HEK293 (cell line): ENCODE measurements around the gene ARL15.

ENCODE experiments used
- CTCF ChIA-PET: fragments of 350-600 bp; formaldehyde crosslinking; extraction: SDS; loops from one replicate; lab custom pipeline; 2021; ENCODE audit warnings: antibody characterized with exemption; lab: Yijun Ruan, JAX
- POLR2A ChIA-PET: fragments of 300-600 bp; formaldehyde crosslinking; extraction: SDS; loops from one replicate; lab custom pipeline; 2020; ENCODE audit warnings: antibody characterized with exemption, inconsistent platforms; lab: Yijun Ruan, JAX
- H3K27ac ChIP-seq: fragments of 200-500 bp; sonication (Bioruptor generic); 2 replicates; pipeline ENCODE4 v1.5.1; 2014; ENCODE audit warnings: low read depth, low read length, control low read depth, inconsistent platforms; ENCODE audit errors: extremely low read depth
- H3K36me3 ChIP-seq, 2 experiments: fragments of 200-500 bp in 1 of 2; sonication (Bioruptor generic) in 1 of 2; 1 replicate in 1 of 2; 2 replicates in 1 of 2; pipeline ENCODE4 v1.5.1; 2014 to 2017; ENCODE audit warnings: inconsistent platforms in 2 of 2, low read length in 2 of 2; ENCODE audit not compliant: control insufficient read depth in 2 of 2, insufficient read depth in 1 of 2
- H3K4me1 ChIP-seq: fragments of 200-500 bp; sonication (Bioruptor generic); 2 replicates; pipeline ENCODE4 v1.5.1; 2014; ENCODE audit warnings: mild to moderate bottlenecking, low read length, inconsistent platforms; ENCODE audit not compliant: control insufficient read depth, insufficient read depth
- H3K4me3 ChIP-seq: 2 replicates; pipeline ENCODE4 v1.5.1; 2011; ENCODE audit warnings: low read depth, mild to moderate bottlenecking, control low read depth, low read length, moderate library complexity
- H3K9me3 ChIP-seq: fragments of 200-500 bp; sonication (Bioruptor generic); 2 replicates; pipeline ENCODE4 v1.5.1; 2014; ENCODE audit warnings: low read depth, low read length, inconsistent platforms; ENCODE audit not compliant: control insufficient read depth, insufficient read depth
- GLIS1 ChIP-seq: fragments of 450-650 bp; formaldehyde crosslinking; IDR thresholded peaks from 2 replicates; pipeline ENCODE4 v1.5.1; 2016; ENCODE audit warnings: missing biosample characterization, missing genetic modification characterization
- HOXC10 ChIP-seq: sonication (generic); formaldehyde crosslinking; IDR thresholded peaks from 2 replicates; pipeline ENCODE4 v1.8.1; 2023; ENCODE audit warnings: mild to moderate bottlenecking, missing genetic modification reagents
- SALL2 ChIP-seq: fragments of 450-650 bp; formaldehyde crosslinking; IDR thresholded peaks from 2 replicates; pipeline ENCODE4 v1.5.0; 2017; ENCODE audit warnings: missing biosample characterization, mild to moderate bottlenecking, missing genetic modification characterization, borderline replicate concordance
- TRIM28 ChIP-seq: IDR thresholded peaks from 2 replicates; pipeline ENCODE4 v1.6.1; 2011; ENCODE audit warnings: low read length, control low read depth, borderline replicate concordance
- ZBTB1 ChIP-seq: fragments of 450-650 bp; formaldehyde crosslinking; IDR thresholded peaks from 2 replicates; pipeline ENCODE4 v1.5.1; 2016; ENCODE audit warnings: missing biosample characterization, missing genetic modification characterization
- ZBTB20 ChIP-seq: fragments of 450-650 bp; formaldehyde crosslinking; IDR thresholded peaks from 2 replicates; pipeline ENCODE4 v1.5.1; 2016; ENCODE audit warnings: missing biosample characterization, missing genetic modification characterization
- ZIC2 ChIP-seq: fragments of 450-650 bp; formaldehyde crosslinking; IDR thresholded peaks from 2 replicates; pipeline ENCODE4 v1.5.1; 2016; ENCODE audit warnings: missing biosample characterization, missing genetic modification characterization
- ZNF10 ChIP-seq: fragments of 450-650 bp; formaldehyde crosslinking; IDR thresholded peaks from 2 replicates; pipeline ENCODE4 v1.5.1; 2017; ENCODE audit warnings: missing biosample characterization, missing genetic modification characterization
- ZNF114 ChIP-seq: fragments of 450-650 bp; formaldehyde crosslinking; IDR thresholded peaks from 2 replicates; pipeline ENCODE4 v1.5.0; 2017; ENCODE audit warnings: missing biosample characterization, missing genetic modification characterization
- ZNF121 ChIP-seq: fragments of 450-650 bp; formaldehyde crosslinking; IDR thresholded peaks from 2 replicates; pipeline ENCODE4 v1.5.1; 2016; ENCODE audit warnings: missing biosample characterization, missing genetic modification characterization
- ZNF138 ChIP-seq: fragments of 450-650 bp; formaldehyde crosslinking; IDR thresholded peaks from 2 replicates; pipeline ENCODE4 v1.5.1; 2016; ENCODE audit warnings: missing biosample characterization, missing genetic modification characterization, borderline replicate concordance
- ZNF24 ChIP-seq: fragments of 450-650 bp; formaldehyde crosslinking; IDR thresholded peaks from 2 replicates; pipeline ENCODE4 v1.5.1; 2016; ENCODE audit warnings: missing biosample characterization, missing genetic modification characterization
- ZNF335 ChIP-seq: fragments of 450-650 bp; formaldehyde crosslinking; conservative IDR thresholded peaks from 2 replicates; pipeline ENCODE4 v1.5.1; 2016; ENCODE audit warnings: missing biosample characterization, missing genetic modification characterization
- ZNF341 ChIP-seq: fragments of 450-650 bp; formaldehyde crosslinking; IDR thresholded peaks from 2 replicates; pipeline ENCODE4; 2016; ENCODE audit warnings: low read depth, missing biosample characterization, missing genetic modification characterization
- ZNF394 ChIP-seq: fragments of 450-650 bp; formaldehyde crosslinking; IDR thresholded peaks from 2 replicates; pipeline ENCODE4 v1.5.1; 2016; ENCODE audit warnings: missing biosample characterization, missing genetic modification characterization, mild to moderate bottlenecking, moderate library complexity, borderline replicate concordance
- ZNF571 ChIP-seq: fragments of 450-650 bp; formaldehyde crosslinking; IDR thresholded peaks from 2 replicates; pipeline ENCODE4 v1.5.0; 2017; ENCODE audit warnings: missing biosample characterization, missing genetic modification characterization
- ZNF626 ChIP-seq: fragments of 450-650 bp; sonication (Bioruptor Pico); formaldehyde crosslinking; IDR thresholded peaks from 2 replicates; pipeline ENCODE4 v1.5.1; 2018; ENCODE audit warnings: missing biosample characterization, missing genetic modification characterization, inconsistent platforms
- ZNF747 ChIP-seq: fragments of 450-650 bp; formaldehyde crosslinking; IDR thresholded peaks from 2 replicates; pipeline ENCODE4 v1.5.1; 2016; ENCODE audit warnings: missing biosample characterization, missing genetic modification characterization
- ZNF76 ChIP-seq: fragments of 450-650 bp; formaldehyde crosslinking; IDR thresholded peaks from 2 replicates; pipeline ENCODE4; 2016; ENCODE audit warnings: low read depth, missing biosample characterization, missing genetic modification characterization, borderline replicate concordance
- TF ChIP-seq, protein P1 (sequence below): fragments of 450-650 bp; formaldehyde crosslinking; IDR thresholded peaks from 2 replicates; pipeline ENCODE4 v1.5.1; 2016; ENCODE audit warnings: missing biosample characterization, missing genetic modification characterization
- TF ChIP-seq, protein P2 (sequence below): fragments of 450-650 bp; formaldehyde crosslinking; IDR thresholded peaks from 2 replicates; pipeline ENCODE4 v1.5.1; 2016; ENCODE audit warnings: missing biosample characterization, missing genetic modification characterization
- TF ChIP-seq, protein P3 (sequence below): fragments of 450-650 bp; formaldehyde crosslinking; IDR thresholded peaks from 2 replicates; pipeline ENCODE4 v1.5.1; 2016; ENCODE audit warnings: missing biosample characterization, missing genetic modification characterization
- TF ChIP-seq, protein P4 (sequence below): fragments of 450-650 bp; formaldehyde crosslinking; IDR thresholded peaks from 2 replicates; pipeline ENCODE4 v1.5.1; 2016; ENCODE audit warnings: missing biosample characterization, missing genetic modification characterization
- TF ChIP-seq, protein P5 (sequence below): fragments of 450-650 bp; formaldehyde crosslinking; optimal IDR thresholded peaks from 2 replicates; pipeline ENCODE3; 2016; ENCODE audit warnings: missing biosample characterization, mild to moderate bottlenecking, missing genetic modification characterization

ARL15 gene

DNA sequence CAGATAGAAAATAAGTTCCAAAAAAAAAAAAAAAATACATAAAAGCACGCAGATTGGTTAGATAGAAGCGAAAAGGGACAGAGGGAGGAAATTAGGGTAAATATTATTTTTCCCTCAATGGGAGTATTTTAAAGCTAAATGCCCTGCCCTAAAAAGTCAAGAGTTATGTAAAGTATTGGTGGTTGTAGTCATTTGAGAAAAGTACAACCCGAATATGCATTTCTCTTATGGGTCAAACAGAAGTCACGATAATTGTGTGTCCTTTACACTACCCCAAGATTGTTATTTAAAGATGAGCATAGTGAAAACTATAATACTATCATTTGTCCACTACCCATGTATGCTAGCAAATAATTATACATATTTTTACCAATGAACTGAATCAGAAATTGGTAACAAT, 381.2 kb downstream of the ARL15 start:
- TF ChIP-seq ZNF747 (tag by site-specific recombination), result no peak
- TF ChIP-seq, protein P1, sequence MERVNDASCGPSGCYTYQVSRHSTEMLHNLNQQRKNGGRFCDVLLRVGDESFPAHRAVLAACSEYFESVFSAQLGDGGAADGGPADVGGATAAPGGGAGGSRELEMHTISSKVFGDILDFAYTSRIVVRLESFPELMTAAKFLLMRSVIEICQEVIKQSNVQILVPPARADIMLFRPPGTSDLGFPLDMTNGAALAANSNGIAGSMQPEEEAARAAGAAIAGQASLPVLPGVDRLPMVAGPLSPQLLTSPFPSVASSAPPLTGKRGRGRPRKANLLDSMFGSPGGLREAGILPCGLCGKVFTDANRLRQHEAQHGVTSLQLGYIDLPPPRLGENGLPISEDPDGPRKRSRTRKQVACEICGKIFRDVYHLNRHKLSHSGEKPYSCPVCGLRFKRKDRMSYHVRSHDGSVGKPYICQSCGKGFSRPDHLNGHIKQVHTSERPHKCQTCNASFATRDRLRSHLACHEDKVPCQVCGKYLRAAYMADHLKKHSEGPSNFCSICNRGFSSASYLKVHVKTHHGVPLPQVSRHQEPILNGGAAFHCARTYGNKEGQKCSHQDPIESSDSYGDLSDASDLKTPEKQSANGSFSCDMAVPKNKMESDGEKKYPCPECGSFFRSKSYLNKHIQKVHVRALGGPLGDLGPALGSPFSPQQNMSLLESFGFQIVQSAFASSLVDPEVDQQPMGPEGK, result no peak
- TF ChIP-seq ZNF335, result 0 out of 2 replicates have a peak, but pooled peaks have one; percentile 9
- no peak for TF ChIP-seq ZNF626 (tag by site-specific recombination)
- TF ChIP-seq ZNF121 (tag by site-specific recombination), result no peak
- TF ChIP-seq ZNF138 (tag by site-specific recombination), result no peak
- TF ChIP-seq HOXC10 (CRISPR knock-in tag), result no peak
- no peak for TF ChIP-seq SALL2 (tag by site-specific recombination)
- TF ChIP-seq, all 188 proteins: peak for 1
- Histone ChIP-seq H3K4me1 (peaks cover 5% of the 10 kb centered on the region; the same call in 1 of the 2 replicates), H3K27ac (no peak overlapping the region), H3K4me3 (no peak overlapping the region), H3K36me3 (no peaks in the 10 kb centered on the region), H3K9me3 (no peaks in the 10 kb centered on the region)
- ChIA-PET POLR2A (no interaction called here), CTCF (no interaction called here)

DNA sequence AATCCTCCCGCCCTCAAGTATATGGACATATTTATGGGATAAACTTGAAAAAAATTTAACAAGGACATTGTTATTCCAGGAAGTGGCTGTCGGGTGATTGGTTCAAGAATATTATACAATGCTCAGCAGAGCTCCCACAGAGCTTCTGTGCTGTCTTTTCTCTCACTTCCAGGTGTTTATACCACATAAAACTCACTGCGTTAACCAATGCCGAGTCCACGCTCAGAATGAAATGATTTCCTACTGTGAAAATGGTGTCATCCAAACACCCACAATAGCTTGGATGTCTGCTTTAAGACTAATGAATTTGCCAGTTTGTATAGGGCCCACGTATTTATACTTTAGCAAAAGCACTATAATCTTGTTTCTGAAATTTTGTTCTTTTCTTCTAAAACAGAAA, 381.7 kb downstream of the ARL15 start:
- ChIA-PET POLR2A (no interaction called here), CTCF (no interaction called here)
- Histone ChIP-seq H3K4me3 (no peak overlapping the region), H3K36me3 (no peaks in the 10 kb centered on the region), H3K27ac (no peak overlapping the region), H3K9me3 (no peaks in the 10 kb centered on the region), H3K4me1 (peaks cover 8% of the 10 kb centered on the region; the same call in 1 of the 2 replicates)
- TF ChIP-seq ZIC2 (tag by site-specific recombination) (no peak; the same call in 1 of the 2 replicates), ZNF114 (tag by site-specific recombination) (no peak), ZNF394 (no peak), ZBTB1 (tag by site-specific recombination) (no peak), ZNF10 (tag by site-specific recombination) (no peak), ZNF24 (tag by site-specific recombination) (no peak), ZNF571 (tag by site-specific recombination) (no peak), ZNF76 (tag by site-specific recombination) (no peak), TRIM28 (no peak), ZNF341 (tag by site-specific recombination) (no peak), ZBTB20 (tag by site-specific recombination) (no peak), GLIS1 (tag by site-specific recombination) (no peak)
- TF ChIP-seq, protein P2, sequence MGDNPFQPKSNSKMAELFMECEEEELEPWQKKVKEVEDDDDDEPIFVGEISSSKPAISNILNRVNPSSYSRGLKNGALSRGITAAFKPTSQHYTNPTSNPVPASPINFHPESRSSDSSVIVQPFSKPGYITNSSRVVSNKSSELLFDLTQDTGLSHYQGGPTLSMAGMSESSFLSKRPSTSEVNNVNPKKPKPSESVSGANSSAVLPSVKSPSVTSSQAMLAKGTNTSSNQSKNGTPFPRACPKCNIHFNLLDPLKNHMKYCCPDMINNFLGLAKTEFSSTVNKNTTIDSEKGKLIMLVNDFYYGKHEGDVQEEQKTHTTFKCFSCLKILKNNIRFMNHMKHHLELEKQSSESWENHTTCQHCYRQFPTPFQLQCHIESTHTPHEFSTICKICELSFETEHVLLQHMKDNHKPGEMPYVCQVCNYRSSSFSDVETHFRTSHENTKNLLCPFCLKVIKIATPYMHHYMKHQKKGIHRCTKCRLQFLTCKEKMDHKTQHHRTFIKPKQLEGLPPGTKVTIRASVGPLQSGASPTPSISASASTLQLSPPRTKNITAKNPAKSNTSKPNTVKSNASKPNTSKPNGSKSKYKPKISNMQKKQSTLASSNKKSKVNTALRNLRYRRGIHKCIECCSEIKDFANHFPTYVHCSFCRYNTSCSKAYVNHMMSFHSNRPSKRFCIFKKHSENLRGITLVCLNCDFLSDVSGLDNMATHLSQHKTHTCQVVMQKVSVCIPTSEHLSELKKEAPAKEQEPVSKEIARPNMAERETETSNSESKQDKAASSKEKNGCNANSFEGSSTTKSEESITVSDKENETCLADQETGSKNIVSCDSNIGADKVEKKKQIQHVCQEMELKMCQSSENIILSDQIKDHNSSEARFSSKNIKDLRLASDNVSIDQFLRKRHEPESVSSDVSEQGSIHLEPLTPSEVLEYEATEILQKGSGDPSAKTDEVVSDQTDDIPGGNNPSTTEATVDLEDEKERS (tag by site-specific recombination), result no peak
- TF ChIP-seq, protein P3, sequence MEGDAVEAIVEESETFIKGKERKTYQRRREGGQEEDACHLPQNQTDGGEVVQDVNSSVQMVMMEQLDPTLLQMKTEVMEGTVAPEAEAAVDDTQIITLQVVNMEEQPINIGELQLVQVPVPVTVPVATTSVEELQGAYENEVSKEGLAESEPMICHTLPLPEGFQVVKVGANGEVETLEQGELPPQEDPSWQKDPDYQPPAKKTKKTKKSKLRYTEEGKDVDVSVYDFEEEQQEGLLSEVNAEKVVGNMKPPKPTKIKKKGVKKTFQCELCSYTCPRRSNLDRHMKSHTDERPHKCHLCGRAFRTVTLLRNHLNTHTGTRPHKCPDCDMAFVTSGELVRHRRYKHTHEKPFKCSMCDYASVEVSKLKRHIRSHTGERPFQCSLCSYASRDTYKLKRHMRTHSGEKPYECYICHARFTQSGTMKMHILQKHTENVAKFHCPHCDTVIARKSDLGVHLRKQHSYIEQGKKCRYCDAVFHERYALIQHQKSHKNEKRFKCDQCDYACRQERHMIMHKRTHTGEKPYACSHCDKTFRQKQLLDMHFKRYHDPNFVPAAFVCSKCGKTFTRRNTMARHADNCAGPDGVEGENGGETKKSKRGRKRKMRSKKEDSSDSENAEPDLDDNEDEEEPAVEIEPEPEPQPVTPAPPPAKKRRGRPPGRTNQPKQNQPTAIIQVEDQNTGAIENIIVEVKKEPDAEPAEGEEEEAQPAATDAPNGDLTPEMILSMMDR, result no peak
- TF ChIP-seq, protein P4, sequence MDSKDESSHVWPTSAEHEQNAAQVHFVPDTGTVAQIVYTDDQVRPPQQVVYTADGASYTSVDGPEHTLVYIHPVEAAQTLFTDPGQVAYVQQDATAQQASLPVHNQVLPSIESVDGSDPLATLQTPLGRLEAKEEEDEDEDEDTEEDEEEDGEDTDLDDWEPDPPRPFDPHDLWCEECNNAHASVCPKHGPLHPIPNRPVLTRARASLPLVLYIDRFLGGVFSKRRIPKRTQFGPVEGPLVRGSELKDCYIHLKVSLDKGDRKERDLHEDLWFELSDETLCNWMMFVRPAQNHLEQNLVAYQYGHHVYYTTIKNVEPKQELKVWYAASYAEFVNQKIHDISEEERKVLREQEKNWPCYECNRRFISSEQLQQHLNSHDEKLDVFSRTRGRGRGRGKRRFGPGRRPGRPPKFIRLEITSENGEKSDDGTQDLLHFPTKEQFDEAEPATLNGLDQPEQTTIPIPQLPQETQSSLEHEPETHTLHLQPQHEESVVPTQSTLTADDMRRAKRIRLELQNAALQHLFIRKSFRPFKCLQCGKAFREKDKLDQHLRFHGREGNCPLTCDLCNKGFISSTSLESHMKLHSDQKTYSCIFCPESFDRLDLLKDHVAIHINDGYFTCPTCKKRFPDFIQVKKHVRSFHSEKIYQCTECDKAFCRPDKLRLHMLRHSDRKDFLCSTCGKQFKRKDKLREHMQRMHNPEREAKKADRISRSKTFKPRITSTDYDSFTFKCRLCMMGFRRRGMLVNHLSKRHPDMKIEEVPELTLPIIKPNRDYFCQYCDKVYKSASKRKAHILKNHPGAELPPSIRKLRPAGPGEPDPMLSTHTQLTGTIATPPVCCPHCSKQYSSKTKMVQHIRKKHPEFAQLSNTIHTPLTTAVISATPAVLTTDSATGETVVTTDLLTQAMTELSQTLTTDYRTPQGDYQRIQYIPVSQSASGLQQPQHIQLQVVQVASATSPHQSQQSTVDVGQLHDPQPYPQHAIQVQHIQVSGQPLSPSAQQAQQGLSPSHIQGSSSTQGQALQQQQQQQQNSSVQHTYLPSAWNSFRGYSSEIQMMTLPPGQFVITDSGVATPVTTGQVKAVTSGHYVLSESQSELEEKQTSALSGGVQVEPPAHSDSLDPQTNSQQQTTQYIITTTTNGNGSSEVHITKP, result no peak
- TF ChIP-seq, protein P5, sequence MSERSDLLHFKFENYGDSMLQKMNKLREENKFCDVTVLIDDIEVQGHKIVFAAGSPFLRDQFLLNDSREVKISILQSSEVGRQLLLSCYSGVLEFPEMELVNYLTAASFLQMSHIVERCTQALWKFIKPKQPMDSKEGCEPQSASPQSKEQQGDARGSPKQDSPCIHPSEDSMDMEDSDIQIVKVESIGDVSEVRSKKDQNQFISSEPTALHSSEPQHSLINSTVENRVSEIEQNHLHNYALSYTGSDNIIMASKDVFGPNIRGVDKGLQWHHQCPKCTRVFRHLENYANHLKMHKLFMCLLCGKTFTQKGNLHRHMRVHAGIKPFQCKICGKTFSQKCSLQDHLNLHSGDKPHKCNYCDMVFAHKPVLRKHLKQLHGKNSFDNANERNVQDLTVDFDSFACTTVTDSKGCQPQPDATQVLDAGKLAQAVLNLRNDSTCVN, result no peak
